ENCODE data around the gene TMEM134. TPM values are rescaled to one million over a fixed set of nuclear protein-coding genes. Genes with fewer than 3 reads are reported as not detected.
A peak's percentile ranks its signal among the peaks of the same experiment; 100 is the strongest.

The TMEM134 gene
- total and polyA plus RNA-seq, 9 of the 15 experiments (the other 6 are each of a cell fraction or from before 2014, with no cell fraction given): 0.63 to 48.4 (median 10.7) TPM

DNA sequence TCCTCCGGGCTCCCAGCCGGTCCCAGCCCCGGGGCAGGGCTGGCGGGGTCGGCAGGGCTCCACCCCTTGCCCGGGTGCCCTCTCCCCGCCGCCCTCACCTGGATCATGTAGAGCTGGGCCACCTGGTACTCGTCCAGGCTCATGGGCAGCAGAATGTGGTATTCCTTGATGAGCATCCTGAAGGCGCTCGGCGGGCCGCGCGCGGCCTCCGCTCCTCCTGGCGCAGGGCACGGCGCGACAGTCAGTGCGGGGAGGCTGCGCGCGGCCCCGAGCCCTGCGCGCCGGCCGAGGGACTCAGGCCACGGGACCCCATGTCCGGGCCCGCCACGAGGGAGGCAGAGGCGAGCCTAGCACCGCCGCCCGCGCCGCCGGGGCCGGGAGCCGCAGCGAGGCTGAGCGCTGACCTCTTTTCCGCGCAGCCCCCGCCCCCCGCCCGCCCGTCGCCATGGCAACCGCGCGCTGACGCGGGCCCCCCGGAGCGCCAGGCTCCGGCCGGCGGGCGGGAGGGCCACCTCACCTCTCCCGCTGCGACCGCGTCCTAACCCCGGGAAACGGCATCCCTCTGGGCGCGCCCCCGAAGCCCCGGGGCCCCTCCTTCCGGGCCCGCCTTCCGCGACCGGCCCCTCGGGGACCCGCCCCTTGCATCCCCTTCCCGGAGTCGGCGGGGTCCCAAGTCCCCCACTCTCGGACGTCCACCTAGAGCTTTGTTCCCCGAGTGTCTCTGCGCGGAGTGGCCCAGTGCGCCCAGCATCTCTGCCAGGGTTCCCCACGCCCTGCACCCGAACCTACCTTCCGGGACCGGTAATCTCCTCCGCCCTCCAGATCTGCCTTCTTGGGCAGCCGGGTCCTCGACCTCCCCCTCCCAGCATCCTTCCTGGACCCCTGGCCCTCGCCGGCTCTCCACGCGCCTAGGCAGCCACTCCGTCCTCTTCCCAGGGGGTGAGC is 35.2 kb upstream of the TMEM134 start:
- Histone ChIP-seq H3K4me3 (peak overlapping the region; percentile 73), H4K20me1 (replicated peaks; ENCODE audit: control insufficient read depth, insufficient read depth, low read length) (no peaks in the 10 kb centered on the region), H3K27me3 (ENCODE audit: control insufficient read depth in 2 of 2, insufficient read depth in 2 of 2, low read length in 2 of 2) (no peaks in the 10 kb centered on the region), H3K4me2 (ENCODE audit: insufficient read depth, low read length) (peak overlapping the region; percentile 90), H3K4me1 (replicated peaks in 1 of 2; ENCODE audit: control insufficient read depth in 2 of 2, insufficient read depth in 2 of 2, low read length in 2 of 2) (peaks cover 28 to 76% of the 10 kb centered on the region in 2 experiments), H3K9ac (ENCODE audit: insufficient read depth in 1 of 2, low read depth in 2 of 2, low read length in 2 of 2) (peak overlapping the region; percentile 60 to 87), H2AFZ (ENCODE audit: low read depth, low read length) (peak overlapping the region; percentile 71), H3K36me3 (ENCODE audit: control insufficient read depth, insufficient read depth, low read length) (peaks cover 44% of the 10 kb centered on the region; the same call in 2 of the 3 replicates), H3K79me2 (ENCODE audit: control insufficient read depth, insufficient read depth, low read length) (peaks cover 33% of the 10 kb centered on the region), H3K9me1 (ENCODE audit: control insufficient read depth, insufficient read depth, low read length) (peaks cover 6% of the 10 kb centered on the region), H3K27ac (ENCODE audit: extremely low read depth, low read depth, low read length) (peak overlapping the region; percentile 72), H3K9me3 (replicated peaks; ENCODE audit: control insufficient read depth, insufficient read depth, low read depth, low read length) (no peaks in the 10 kb centered on the region)
- peak; percentile 67 to 83 (median 78) for DNase-seq (ENCODE audit: extremely low read depth in 1 of 4, low spot score in 3 of 4)
- FAIRE-seq: no peak
- ChIA-PET CTCF (ENCODE audit: low intra/inter-chr PET ratio) (no interaction called here), POLR2A (interaction anchor here (0.6 kb wide), 1 partner anchor 212 kb away, joined by 3 read pairs; no protein-coding TSS in a partner anchor)
- intact Hi-C loops (cut with micrococcal nuclease) (loop anchor here (1.0 kb wide), 1 partner anchor 22 kb away; no protein-coding TSS in a partner anchor), in situ Hi-C loops (cut with MboI) (no loop called here)
- no TSS peak for BruUV-seq (replicated peaks)
- WGBS (ENCODE audit: insufficient coverage, low coverage, missing lambda C conversion rate): 8% methylated on average over 47 of the region's 101 CpGs
- peak; percentile 0; the same call in 1 of the 3 replicates for ATAC-seq
- no peak for TF ChIP-seq ZNF133 (CRISPR knock-in tag; IDR thresholded peaks at IDR 0.05)
- TF ChIP-seq ZNF77 (CRISPR knock-in tag; IDR thresholded peaks at IDR 0.05): no peak
- TF ChIP-seq, protein P1, sequence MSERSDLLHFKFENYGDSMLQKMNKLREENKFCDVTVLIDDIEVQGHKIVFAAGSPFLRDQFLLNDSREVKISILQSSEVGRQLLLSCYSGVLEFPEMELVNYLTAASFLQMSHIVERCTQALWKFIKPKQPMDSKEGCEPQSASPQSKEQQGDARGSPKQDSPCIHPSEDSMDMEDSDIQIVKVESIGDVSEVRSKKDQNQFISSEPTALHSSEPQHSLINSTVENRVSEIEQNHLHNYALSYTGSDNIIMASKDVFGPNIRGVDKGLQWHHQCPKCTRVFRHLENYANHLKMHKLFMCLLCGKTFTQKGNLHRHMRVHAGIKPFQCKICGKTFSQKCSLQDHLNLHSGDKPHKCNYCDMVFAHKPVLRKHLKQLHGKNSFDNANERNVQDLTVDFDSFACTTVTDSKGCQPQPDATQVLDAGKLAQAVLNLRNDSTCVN (CRISPR knock-in tag; IDR thresholded peaks at IDR 0.05): no peak
- no peak for TF ChIP-seq SP1 (CRISPR knock-in tag; IDR thresholded peaks at IDR 0.05)
- no peak; the same call in 1 of the 2 replicates for TF ChIP-seq KAT7 (CRISPR knock-in tag; IDR thresholded peaks at IDR 0.05; ENCODE audit: borderline replicate concordance)
- peak in 2 of 3 experiments; percentile 15 to 30 for TF ChIP-seq YY1 (IDR thresholded peaks at IDR 0.05; ENCODE audit: borderline replicate concordance in 1 of 3, control insufficient read depth in 1 of 3, extremely low read depth in 1 of 3, insufficient read depth in 3 of 3, insufficient read length in 1 of 3, insufficient replicate concordance in 2 of 3, low read depth in 1 of 3, low read length in 2 of 3)
- TF ChIP-seq, protein P2, sequence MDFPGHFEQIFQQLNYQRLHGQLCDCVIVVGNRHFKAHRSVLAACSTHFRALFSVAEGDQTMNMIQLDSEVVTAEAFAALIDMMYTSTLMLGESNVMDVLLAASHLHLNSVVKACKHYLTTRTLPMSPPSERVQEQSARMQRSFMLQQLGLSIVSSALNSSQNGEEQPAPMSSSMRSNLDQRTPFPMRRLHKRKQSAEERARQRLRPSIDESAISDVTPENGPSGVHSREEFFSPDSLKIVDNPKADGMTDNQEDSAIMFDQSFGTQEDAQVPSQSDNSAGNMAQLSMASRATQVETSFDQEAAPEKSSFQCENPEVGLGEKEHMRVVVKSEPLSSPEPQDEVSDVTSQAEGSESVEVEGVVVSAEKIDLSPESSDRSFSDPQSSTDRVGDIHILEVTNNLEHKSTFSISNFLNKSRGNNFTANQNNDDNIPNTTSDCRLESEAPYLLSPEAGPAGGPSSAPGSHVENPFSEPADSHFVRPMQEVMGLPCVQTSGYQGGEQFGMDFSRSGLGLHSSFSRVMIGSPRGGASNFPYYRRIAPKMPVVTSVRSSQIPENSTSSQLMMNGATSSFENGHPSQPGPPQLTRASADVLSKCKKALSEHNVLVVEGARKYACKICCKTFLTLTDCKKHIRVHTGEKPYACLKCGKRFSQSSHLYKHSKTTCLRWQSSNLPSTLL (IDR thresholded peaks at IDR 0.05): no peak
- TF ChIP-seq, protein P3, sequence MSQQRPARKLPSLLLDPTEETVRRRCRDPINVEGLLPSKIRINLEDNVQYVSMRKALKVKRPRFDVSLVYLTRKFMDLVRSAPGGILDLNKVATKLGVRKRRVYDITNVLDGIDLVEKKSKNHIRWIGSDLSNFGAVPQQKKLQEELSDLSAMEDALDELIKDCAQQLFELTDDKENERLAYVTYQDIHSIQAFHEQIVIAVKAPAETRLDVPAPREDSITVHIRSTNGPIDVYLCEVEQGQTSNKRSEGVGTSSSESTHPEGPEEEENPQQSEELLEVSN (IDR thresholded peaks at IDR 0.05; ENCODE audit: borderline replicate concordance in 1 of 2, extremely low read depth in 1 of 2, insufficient read depth in 1 of 2, insufficient read length in 1 of 2, low read depth in 1 of 2, low read length in 1 of 2, poor library complexity in 1 of 2, severe bottlenecking in 1 of 2): peak in 1 of 2 experiments; percentile 58
- TF ChIP-seq, protein P4, sequence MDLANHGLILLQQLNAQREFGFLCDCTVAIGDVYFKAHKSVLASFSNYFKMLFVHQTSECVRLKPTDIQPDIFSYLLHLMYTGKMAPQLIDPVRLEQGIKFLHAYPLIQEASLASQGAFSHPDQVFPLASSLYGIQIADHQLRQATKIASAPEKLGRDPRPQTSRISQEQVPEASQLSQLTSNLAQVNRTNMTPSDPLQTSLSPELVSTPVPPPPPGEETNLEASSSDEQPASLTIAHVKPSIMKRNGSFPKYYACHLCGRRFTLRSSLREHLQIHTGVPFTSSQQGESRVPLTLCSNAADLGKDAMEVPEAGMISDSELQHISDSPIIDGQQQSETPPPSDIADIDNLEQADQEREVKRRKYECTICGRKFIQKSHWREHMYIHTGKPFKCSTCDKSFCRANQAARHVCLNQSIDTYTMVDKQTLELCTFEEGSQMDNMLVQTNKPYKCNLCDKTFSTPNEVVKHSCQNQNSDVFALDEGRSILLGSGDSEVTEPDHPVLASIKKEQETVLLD (IDR thresholded peaks at IDR 0.05): 0 out of 2 replicates have a peak, but pooled peaks have one; percentile 34
- TF ChIP-seq ZEB2 (IDR thresholded peaks at IDR 0.05): no peak
- TF ChIP-seq, protein P5, sequence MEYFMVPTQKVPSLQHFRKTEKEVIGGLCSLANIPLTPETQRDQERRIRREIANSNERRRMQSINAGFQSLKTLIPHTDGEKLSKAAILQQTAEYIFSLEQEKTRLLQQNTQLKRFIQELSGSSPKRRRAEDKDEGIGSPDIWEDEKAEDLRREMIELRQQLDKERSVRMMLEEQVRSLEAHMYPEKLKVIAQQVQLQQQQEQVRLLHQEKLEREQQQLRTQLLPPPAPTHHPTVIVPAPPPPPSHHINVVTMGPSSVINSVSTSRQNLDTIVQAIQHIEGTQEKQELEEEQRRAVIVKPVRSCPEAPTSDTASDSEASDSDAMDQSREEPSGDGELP (CRISPR knock-in tag; IDR thresholded peaks at IDR 0.05; ENCODE audit: borderline replicate concordance): 0 out of 2 replicates have a peak, but pooled peaks have one; percentile 38
- no peak for TF ChIP-seq GATAD2A (IDR thresholded peaks at IDR 0.05)

Measured in K562 (cell line).